Endometrium (tissue), 2 donors: ENCODE results near the gene SLC25A24.
"Not testable (repeated sequence)": the region's sequence is repeated elsewhere in the genome, so short reads cannot be mapped to it uniquely, and the experiment has no call there.

ENCODE experiments used
- FAIRE-seq: peaks from 2 replicates; lab custom pipeline; 2012; peaks lifted over from hg19 to GRCh38; lab: Jason Lieb, UNC
- donor health status: control.
- donor health status: control.

SLC25A24 gene

GRCh38 chr1:108133148-108133547, 67.0 kb downstream of the SLC25A24 start:
- FAIRE-seq = not testable (repeated sequence)

DNA sequence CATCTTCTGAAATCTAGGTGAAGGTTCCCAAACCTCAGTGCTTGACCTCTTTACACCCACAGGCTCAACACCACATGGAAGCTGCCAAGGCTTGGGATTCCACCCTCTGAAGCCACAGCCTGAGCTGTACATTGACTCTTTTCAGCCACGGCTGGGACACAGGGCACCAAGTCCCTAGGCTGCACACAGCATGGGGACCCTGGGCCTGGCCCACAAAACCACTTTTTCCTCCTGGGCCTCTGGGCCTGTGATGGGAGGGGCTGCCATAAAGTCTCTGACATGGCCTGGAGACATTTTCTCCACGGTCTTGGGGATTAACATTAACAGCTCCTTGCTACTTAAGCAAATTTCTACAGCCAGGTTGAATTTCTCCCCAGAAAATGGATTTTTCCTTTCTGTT, 67.8 kb downstream of the SLC25A24 start:
- FAIRE-seq = not testable (repeated sequence)

- FAIRE-seq = not testable (repeated sequence)
These were observed 68.9 kb downstream of the SLC25A24 start for GRCh38 chr1:108131281-108131680.

GRCh38 chr1:108130794-108131193, 69.3 kb downstream of the SLC25A24 start:
- no peak for FAIRE-seq

GRCh38 chr1:108129999-108130398, 70.1 kb downstream of the SLC25A24 start:
- FAIRE-seq = no peak

DNA sequence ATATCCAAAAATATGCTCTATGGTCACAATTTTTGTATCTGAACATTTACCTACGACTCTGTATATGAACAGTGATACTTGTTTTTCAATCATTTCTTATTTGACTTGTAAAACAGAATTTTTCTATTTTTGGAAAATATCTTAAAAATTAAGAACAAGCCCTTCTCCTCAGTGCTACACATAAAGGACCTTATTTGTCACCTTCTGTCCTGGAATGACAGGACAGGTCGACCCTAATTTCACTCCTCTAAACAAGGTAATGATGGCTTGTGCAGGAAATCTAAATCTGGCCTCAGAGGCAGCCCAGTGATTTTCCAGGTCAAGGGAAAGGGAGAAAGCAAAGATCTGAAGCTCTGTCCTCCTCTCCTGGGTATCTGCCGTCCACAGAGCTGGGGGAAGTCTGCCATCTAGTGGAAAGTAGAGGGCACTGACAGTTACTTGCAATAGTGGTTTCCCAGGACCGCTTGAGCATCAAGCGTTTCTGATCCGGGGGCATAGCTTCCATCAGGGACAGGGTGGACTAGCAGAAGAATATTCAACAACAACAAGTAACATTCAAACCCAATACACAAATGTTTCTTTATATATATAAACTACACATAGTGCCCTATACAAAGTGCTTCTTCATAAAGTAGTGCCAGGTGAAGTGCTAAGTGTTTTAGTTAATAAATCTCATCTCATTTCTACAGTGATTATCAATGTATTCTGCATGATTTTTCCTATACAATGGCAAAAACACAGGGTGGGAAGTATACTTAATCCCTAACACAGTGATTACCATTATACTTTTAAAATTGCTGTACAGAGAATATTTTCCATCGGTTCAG, 74.6 kb downstream of the SLC25A24 start:
- peak; percentile 84 for FAIRE-seq

DNA sequence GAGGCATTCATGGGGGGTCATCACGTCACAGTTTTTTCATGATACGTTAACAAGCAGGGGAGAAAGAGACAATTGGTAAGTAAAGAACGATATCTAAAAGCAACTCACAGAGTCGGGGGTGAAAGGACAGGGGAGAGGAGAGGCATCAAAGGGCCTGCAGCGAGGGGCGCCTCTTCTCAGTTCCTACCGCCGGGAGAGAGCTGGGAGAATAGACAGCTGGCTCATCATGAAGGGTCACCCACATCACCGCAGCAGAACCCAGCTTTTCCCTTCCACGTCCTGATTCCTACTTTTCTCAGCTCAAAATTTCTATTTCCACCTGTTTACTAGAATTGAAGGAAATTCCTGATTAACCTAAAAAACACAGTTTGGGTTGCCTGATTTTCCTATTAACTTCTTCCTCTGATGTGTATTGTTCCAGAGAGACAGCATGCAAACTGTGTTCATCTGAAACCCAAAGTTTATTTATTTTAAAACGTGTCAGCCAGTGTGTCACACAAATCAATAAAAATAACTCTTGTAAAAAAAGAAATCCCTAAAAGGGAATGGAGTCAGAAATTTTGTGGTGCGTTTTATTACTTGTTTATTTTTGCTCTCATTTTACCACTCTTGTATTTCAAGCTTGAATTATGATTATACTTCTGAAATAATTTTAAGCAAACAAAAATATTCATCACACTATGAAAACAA, 75.4 kb downstream of the SLC25A24 start:
- no peak for FAIRE-seq

- no peak for FAIRE-seq
These were observed 76.1 kb downstream of the SLC25A24 start for GRCh38 chr1:108124023-108124422.

- no peak for FAIRE-seq
These were observed 78.6 kb downstream of the SLC25A24 start for GRCh38 chr1:108121358-108122143.

GRCh38 chr1:108120163-108120562, 80.0 kb downstream of the SLC25A24 start:
- FAIRE-seq = no peak

GRCh38 chr1:108119500-108119899, 80.6 kb downstream of the SLC25A24 start:
- FAIRE-seq = no peak

DNA sequence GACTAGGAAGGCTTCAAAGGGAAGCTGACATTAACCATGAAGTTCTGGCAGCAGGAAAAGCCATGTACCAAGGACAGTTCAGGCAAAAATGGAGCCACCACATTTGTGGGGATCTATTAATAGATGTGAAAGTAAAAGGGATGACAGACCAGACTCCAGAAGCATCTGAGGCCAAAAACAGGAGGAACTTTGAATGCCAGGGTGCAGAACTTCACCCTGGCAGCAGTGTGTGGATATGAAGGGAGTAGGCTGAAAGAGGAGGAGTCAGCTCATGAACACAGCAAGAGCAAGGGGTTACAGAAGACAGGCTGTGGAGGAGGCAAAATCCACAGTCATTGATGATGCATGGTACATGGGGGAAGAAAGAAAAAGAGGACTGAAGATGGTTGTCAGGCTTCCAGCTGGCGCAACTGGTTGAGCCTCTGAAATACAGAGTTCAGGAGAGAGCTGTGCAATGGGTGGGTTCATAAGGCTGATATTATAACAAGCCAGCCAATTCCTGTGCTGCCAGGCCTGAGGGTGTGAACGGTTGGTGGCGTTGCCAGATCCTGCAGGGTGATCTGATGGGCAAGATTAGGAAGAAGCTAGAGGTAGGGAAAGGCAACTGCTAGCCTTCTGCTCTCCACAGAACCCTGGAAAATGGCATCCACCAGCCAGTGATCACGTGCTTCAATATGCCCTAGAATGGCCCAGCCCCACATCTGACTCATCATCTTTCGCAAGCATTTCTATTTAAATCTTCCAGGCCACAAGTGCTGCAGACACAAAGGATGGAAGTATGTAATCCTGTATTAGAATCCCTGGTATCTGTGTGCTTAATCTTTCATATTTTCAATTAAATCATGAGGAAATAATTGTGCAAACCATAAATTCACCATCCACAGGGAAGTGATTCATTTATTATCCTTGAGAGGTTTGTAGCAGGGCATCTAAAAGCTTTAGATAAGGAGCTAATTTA, 81.9 kb downstream of the SLC25A24 start:
- no peak for FAIRE-seq

GRCh38 chr1:108117237-108117636, 82.9 kb downstream of the SLC25A24 start:
- FAIRE-seq = no peak

DNA sequence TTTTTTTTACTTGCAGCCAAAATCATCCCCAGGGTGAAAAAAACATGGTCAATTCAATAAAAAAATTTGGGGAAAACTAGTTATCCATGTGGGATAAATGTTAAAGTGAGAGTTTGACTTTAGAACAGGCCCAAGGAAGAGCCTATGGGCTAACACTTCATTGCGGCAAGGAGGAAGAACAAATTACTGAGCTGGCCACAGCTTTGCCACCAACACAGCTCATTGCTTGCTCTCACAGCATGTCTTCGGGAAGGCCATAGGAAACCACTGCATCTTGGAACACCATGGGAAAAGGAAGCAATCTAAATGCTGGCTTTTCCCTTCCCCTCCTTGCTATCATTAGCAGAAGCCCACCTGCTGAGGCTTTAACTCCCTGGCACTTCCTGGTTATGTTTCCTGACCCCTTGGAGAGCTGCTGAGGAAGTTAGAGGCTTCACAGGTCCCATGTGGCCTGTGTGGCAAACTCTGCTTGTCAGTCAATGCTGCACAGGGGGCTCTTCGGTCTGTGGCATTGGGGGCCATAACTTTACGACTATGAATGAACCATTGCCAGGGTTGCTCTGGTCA, 86.0 kb downstream of the SLC25A24 start:
- FAIRE-seq = no peak

DNA sequence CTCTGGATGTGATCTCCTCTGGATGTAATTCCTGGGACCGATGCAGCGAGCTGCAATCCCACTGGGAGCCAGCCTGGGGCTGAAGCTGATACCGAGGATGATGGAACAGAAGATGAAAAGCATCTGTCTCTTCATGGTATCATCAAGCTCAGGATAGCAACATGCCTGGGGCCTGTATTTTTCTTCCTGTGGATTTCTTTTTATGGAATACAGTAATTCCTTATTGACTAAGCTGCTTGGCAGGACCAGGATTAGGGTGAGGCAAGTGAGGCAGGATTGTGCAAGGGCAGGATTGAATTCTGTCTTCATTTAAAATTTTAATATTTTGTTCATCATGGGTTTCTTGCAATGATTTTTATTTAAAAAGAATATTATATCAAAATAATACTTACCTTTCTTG, 86.6 kb downstream of the SLC25A24 start:
- no peak for FAIRE-seq

- FAIRE-seq = no peak
These were observed 90.7 kb downstream of the SLC25A24 start for GRCh38 chr1:108109295-108109973.

DNA sequence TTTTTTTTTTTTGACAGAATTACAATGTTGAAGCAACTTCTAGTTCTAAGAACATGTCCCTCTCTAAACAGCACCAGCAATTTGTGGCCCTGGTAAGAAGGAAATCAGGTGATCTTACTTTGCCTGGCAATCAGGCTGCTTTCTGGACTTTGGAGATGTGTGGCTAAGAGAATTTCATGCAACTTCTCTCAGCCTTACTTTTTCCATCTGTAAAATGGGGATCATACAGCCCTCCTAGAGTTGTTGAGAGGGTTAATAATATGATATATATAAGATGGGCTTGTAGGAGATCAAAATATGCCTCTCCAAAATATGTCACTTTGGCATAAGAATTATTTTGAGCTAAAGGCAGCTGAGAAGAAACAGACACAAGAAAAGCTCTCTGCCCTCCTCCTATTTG, 92.0 kb downstream of the SLC25A24 start:
- no peak for FAIRE-seq

DNA sequence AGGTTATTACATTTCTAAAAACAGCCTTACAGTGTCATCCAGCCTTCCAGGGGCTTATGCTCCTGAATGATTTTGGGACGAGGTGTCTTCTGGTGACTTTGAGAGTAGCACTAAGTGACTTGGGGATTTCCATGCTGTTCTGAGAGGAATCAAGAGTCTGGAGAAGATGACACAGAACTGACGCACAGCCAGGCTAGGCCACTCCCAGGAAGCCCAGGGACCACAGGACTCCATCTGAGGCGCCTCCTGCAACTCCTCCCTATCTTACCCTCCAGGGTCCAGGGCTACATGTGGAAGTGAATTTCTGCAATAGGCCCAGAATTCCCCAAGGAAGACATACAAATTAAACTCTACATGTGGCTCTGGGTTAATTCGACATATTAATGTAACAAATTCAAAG, 92.5 kb downstream of the SLC25A24 start:
- FAIRE-seq = no peak

GRCh38 chr1:108106775-108107174, 93.4 kb downstream of the SLC25A24 start:
- no peak for FAIRE-seq

- FAIRE-seq = no peak
These were observed 100.0 kb downstream of the SLC25A24 start for GRCh38 chr1:108100148-108100547.

GRCh38 chr1:108097018-108097417, 103.1 kb downstream of the SLC25A24 start:
- FAIRE-seq = no peak
